ENCODE results near the gene TUBB.

TUBB gene

DNA sequence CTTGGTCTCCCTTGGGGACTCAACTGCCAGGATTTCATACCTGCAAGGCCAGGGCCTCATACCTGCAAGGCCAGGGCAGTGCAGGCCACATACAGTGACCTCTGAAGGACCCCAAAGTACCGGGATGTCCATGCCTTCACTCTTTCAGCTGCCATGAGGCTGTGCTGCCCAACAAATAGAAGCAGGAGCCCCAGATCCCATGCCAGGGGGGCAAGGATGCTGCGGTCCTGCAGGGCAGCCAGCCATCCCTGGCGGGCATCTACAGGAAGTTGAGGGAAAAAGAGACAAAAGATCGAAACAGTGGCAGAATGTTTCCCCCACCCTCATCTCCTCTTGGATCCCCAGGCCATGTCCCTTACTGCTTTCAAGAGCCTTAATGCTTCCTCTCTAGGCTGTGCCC lies 30.2 kb upstream of the TUBB start:
- DNase-seq (ENCODE audit: low spot score), result no peak
- TF ChIP-seq, protein P1, sequence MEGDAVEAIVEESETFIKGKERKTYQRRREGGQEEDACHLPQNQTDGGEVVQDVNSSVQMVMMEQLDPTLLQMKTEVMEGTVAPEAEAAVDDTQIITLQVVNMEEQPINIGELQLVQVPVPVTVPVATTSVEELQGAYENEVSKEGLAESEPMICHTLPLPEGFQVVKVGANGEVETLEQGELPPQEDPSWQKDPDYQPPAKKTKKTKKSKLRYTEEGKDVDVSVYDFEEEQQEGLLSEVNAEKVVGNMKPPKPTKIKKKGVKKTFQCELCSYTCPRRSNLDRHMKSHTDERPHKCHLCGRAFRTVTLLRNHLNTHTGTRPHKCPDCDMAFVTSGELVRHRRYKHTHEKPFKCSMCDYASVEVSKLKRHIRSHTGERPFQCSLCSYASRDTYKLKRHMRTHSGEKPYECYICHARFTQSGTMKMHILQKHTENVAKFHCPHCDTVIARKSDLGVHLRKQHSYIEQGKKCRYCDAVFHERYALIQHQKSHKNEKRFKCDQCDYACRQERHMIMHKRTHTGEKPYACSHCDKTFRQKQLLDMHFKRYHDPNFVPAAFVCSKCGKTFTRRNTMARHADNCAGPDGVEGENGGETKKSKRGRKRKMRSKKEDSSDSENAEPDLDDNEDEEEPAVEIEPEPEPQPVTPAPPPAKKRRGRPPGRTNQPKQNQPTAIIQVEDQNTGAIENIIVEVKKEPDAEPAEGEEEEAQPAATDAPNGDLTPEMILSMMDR (IDR thresholded peaks at IDR 0.05; ENCODE audit: extremely low read depth, missing control alignments), result no peak

GRCh38 chr6:30690403-30691207 lies 29.5 kb upstream of the TUBB start, which contains the start of gene NRM:
NRM (minus strand) TSS chr6:30690984; CDS start chr6:30690974, 10 bp downstream.
- TF ChIP-seq, protein P1 (IDR thresholded peaks at IDR 0.05; ENCODE audit: extremely low read depth, missing control alignments), result no peak
- peak; percentile 90 for DNase-seq (ENCODE audit: low spot score)

GRCh38 chr6:30691208-30691847 lies 28.8 kb upstream of the TUBB start:
- TF ChIP-seq, protein P1 (IDR thresholded peaks at IDR 0.05; ENCODE audit: extremely low read depth, missing control alignments), result no peak
- DNase-seq (ENCODE audit: low spot score), result no peak

DNA sequence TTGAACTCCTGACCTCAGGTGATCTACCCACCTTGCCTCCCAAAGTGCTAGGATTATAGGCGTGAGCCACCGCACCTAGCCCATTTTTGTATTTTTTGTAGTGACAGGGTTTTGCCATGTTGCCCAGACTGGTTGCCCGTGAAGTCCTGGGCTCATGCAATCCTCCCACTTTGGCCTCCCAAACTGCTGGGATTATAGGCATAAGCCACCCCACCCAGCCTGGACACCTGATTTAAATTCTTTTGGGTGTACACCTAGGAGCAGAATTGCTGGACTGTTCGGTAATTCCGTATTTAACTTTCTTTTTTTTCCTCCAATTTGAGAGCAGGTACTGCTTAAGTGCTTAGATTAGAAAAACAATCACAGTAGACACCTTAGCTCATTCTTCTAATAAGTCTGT lies 23.7 kb upstream of the TUBB start:
- TF ChIP-seq, protein P1 (IDR thresholded peaks at IDR 0.05; ENCODE audit: extremely low read depth, missing control alignments), result no peak
- no peak for DNase-seq (ENCODE audit: low spot score)

DNA sequence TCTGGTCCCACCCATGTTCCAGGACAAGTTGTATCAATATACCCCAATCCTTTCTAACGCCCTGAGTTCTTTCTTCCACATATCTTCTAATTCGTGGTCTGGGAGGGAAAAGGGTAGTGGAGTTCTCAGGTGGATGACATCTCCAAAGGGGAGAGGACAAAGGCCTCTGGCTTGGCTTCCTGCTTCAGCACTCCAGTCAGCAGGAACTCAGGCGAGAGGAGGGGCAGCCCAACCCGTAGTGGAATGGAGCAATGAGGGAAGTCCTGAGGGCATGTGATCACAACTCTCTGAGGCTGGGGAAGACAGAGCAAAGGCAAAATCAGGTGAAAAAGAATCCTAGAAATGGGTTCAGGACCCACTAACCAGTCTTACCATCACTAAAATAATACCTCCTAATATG lies 19.8 kb upstream of the TUBB start:
- DNase-seq (ENCODE audit: low spot score), result no peak
- TF ChIP-seq, protein P1 (IDR thresholded peaks at IDR 0.05; ENCODE audit: extremely low read depth, missing control alignments), result no peak

DNA sequence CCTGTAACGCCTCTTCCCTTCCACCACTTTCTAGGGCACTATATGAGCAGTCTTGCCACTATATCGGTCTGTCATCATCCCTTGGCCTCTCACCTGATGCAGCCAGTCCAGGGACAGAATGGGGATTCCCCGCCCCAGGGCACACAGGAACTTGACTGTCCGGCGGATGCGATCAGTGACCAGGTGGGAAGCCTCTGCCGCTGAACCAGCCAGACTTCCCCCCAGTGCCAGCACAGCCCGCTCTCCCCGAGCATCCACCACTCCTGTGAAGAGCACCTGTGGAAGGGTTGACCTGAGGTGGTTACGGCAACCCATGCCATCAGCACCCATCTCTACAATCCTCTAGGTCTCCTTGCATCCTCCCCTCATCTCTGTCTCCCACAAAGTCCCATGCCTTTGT lies 17.1 kb upstream of the TUBB start:
- no peak for DNase-seq (ENCODE audit: low spot score)
- TF ChIP-seq, protein P1 (IDR thresholded peaks at IDR 0.05; ENCODE audit: extremely low read depth, missing control alignments), result no peak

DNA sequence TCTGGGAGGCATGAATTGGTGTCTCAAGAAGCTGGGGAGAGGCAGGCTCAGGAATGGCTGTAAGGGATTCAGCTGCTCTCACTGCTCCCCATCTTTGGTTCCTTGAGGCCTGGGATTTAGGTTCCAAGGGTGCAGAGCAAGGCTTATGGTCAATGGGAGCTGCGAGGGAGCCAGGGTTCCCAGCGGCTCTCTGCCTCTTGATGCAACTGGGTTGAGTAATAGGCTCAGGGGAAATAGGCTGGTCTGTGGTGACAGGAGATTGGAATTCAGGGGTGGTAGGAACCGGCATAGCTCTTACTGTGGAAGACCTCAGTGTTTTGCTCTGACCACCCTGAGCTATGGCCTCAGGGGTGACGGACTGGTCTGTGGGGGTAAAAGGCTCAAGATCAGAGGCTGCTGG lies 16.3 kb upstream of the TUBB start:
- no peak for DNase-seq (ENCODE audit: low spot score)
- TF ChIP-seq, protein P1 (IDR thresholded peaks at IDR 0.05; ENCODE audit: extremely low read depth, missing control alignments), result no peak
